GM21737 (cell line): Measurements from ENCODE around the gene ZNF697.
"Not testable (repeated sequence)": the region's sequence is repeated elsewhere in the genome, so short reads cannot be mapped to it uniquely, and the experiment has no call there.

Source experiments
- ATAC-seq: cut with Tn5 transposase; IDR thresholded peaks from one replicate; pipeline ENCODE4 v1.9.1; 2021; ENCODE audit warnings: mild to moderate bottlenecking, moderate library complexity; ENCODE audit not compliant: unreplicated experiment

The ZNF697 gene

GRCh38 chr1:119603241-119603640 is 44.8 kb downstream of the ZNF697 start:
- ATAC-seq = not testable (repeated sequence)

GRCh38 chr1:119602789-119603188 is 45.3 kb downstream of the ZNF697 start:
- ATAC-seq = not testable (repeated sequence)

- no peak for ATAC-seq
Measured at GRCh38 chr1:119602169-119602568, 45.9 kb downstream of the ZNF697 start.

GRCh38 chr1:119600976-119601375 is 47.1 kb downstream of the ZNF697 start:
- ATAC-seq = no peak

- no peak for ATAC-seq
Measured at GRCh38 chr1:119600561-119600960, 47.5 kb downstream of the ZNF697 start.

- no peak for ATAC-seq
Measured at GRCh38 chr1:119595606-119596005, 52.5 kb downstream of the ZNF697 start.

- ATAC-seq = no peak
Measured at GRCh38 chr1:119595168-119595567, 52.9 kb downstream of the ZNF697 start.

GRCh38 chr1:119594376-119594775 is 53.7 kb downstream of the ZNF697 start:
- no peak for ATAC-seq

- no peak for ATAC-seq
Measured at GRCh38 chr1:119593805-119594204, 54.3 kb downstream of the ZNF697 start.

GRCh38 chr1:119590393-119590792 is 57.7 kb downstream of the ZNF697 start:
- no peak for ATAC-seq

GRCh38 chr1:119588621-119589020 is 59.4 kb downstream of the ZNF697 start:
- no peak for ATAC-seq

GRCh38 chr1:119587341-119587740 is 60.7 kb downstream of the ZNF697 start:
- no peak for ATAC-seq

- not testable (repeated sequence) for ATAC-seq
Measured at GRCh38 chr1:119585801-119586200, 62.3 kb downstream of the ZNF697 start.

- no peak for ATAC-seq
Measured at GRCh38 chr1:119582801-119583200, 65.3 kb downstream of the ZNF697 start.

GRCh38 chr1:119581076-119581475 is 67.0 kb downstream of the ZNF697 start:
- ATAC-seq = not testable (repeated sequence)

- no peak for ATAC-seq
Measured at GRCh38 chr1:119573886-119574285, 74.2 kb downstream of the ZNF697 start.

GRCh38 chr1:119569930-119570622 is 78.0 kb downstream of the ZNF697 start:
- not testable (repeated sequence) for ATAC-seq
